ENCODE data around the gene PREX1.
"Not testable (repeated sequence)": the region's sequence is repeated elsewhere in the genome, so short reads cannot be mapped to it uniquely, and the experiment has no call there.

PREX1 gene

DNA sequence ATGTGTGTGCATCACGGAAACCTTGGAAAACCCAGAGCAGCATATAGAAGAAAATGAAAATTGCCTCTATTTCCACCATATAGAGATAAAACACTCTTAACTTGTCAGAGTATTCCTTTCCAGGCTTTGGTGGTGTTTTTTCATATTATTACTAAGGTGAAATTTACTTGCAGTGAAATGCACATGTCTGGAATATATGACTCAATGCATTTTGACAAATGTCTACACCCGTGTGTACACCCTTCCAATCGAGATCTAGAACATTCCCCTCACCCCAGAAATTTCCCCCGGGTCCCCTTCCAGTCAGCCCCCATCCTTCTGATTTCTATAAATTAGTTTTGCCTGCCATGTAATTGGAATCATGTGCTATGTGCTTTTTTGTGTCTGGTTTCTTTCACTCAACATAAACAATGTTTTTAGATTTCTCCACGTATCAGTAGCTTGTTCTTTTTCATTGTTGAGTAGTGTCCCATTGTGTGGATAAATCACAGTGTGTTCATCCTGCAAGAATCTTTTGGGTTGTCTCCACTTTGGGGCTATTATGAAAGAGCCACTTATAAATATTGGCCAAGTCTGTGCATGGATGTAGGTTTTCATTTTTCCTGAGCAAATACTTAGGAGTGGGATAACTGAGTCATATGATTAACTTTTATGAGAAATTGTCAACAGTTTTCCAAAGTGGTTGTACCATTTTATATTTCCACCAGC lies 19.9 kb upstream of the PREX1 start:
- DNase-seq, result no peak

DNA sequence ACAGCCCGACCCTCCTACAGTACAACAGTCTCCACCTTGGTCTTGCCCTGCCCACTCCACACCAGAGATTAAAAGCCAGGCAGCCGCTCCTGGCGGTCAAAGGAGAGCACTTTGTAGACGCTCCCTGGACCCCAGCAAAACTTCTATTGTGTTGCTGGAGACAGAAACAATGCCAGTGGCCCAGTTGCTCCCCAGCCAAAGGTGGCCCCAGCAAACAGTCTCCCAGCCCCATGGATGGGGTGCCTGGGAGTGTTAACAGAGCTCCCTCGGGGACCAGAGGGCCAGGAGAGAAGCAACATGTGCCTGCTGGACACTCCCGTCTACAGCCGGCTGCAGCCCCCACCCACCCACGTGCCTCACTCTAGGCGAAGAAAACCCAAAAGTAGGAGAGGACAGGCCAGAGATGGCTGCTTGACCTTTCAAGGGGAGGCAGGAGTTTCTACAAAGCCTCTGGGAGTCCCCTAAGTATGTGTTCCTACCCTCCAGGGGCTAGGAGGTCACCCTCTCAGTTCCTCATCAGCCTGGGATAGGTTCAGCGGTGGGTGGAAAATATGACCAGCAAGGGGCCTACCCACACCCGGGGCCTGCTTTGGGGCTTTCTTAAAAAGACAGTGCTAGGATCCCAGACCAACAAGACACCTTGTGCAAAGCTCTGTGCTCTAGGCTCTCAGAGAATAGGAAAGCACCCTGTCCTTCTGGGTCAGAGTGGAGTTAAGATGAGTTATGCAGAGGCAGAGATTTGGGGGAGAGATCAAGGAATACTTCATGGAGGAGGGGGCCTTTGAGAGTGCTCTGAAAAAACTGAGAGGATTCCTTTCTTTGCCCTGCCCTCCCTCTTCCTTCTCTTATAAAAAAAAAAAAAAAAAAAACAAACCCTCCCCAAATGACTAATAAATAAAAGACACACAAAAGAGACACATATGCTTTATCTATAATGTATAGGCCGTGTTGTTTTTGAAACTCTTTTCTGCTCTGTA lies 19.0 kb upstream of the PREX1 start:
- DNase-seq, result no peak

DNA sequence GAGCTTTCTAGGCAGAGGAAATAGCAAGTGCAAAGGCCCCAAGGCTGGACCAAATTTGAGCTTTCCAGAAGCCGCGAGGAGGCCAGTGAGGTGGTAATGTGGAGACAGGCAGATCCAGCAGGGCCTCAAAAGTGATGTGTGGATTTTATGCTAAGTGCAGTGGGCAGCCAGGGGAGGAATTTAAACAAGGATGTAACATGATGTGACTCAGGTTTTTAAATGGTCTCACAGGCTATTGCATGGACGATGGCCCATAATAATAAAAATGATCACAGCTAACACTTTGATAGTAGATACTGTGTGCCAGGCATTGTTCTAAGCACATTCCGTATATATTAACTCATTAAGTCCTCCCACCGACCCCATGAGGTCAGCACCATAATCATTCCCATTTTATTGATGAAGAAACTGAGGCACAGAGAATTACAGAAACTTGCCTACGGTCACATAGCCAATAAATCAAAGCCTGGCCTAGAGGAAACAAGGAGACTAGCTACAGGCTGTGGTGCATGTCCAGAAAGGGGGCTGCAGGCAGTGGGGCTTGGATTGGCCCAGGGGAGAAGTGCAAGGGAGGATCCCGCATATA lies 18.0 kb upstream of the PREX1 start:
- no peak for DNase-seq

DNA sequence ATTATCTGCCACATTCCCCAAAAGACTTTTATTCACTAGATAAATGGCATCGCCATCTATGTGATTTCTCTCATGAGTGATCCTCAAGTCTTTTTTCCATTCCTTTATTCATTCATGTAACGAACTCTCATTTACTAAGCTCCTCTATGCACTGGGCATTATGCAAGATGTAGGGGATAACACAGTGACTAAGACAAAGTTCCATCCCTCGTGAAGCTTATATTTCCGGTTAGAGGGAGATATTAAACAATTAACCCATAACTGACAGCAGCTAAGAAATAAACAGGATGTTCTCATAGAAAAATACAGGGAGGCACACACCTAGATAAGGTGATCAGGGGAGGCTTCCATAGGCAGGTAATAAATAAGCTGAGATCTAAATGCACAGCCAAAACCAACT lies 17.2 kb upstream of the PREX1 start:
- DNase-seq, result no peak

DNA sequence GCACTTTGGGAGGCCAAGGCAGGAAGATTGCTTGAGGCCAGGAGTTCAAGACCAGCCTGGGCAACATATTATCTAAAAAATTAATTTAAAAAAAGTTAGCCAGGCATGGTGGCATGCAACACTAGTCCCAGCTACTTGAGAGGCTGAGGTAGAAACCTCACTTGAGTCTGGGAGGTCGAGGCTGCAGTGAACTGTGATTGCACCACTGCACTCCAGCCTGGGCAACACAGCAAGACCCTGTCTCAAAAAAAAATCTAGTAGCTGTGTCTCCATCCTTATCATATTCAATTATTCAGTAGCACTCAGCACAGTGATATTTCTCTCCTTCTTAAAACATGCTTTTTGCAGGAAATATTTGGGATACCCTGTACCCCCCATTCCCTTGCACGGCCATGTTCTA lies 16.1 kb upstream of the PREX1 start:
- DNase-seq, result not testable (repeated sequence)

DNA sequence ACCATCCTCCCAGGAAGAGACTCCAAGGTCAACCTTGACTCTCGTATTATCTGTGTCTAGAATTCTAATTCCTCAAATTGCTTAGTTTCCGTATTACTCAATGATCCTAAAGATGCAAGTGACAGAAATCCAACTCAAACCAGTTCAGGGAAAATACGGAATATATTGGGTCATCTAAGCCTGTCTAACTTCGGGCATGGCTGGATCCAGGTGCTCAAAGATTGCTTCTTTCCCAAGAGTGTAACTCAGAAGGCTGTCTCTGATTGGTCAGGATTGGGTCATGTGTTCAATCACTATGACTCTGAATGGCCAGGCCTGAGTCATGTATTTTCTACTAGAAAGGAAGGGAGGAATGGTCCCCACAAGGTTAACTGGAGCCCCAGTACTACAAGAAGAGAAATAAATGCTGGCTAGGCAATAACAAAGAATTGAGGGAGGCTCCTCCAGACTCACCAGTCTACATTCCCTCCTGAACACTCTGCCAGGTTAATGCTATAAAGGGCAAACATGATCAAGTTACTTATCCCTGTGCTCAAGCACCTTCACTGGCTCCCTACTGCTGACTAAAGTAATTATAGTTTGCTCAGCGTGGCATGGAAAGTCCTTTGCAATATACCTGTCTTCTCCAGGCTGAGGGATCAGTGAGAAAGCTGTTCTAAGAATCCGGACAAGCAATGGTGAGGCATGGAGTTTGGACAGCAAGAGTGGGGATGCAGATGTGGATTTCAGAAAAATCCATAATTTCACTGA lies 15.4 kb upstream of the PREX1 start:
- no peak for DNase-seq

DNA sequence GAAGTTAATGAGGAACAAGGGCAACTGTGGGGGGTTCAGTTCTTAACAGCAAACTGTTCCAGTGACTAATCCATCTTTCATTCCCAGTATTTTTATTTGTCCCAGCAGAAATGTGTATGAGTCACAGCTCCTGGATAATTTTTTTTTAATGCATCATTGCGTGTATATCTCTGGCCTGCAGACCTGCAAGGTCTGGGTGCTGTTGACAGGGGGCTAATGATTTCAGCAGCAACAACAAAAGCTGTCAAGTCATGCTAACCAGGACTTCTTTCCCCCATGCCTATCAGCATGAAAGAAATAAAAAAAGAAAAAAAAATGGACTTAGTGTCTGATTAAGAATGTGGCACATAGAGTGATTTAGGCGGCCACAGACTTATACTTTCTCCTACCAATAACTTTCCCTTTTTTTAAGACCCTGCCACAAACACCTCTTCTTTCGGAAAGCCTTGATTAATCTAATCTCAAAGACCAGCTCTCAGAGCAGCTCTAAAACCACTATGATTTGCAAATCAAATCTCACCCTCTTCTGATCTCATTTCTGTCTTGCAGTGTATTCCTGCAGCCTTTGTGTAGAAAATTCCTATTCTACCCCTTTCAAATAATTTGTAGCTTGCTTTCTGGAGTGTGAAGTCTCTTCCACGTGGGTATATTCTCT lies 14.2 kb upstream of the PREX1 start:
- no peak for DNase-seq

DNA sequence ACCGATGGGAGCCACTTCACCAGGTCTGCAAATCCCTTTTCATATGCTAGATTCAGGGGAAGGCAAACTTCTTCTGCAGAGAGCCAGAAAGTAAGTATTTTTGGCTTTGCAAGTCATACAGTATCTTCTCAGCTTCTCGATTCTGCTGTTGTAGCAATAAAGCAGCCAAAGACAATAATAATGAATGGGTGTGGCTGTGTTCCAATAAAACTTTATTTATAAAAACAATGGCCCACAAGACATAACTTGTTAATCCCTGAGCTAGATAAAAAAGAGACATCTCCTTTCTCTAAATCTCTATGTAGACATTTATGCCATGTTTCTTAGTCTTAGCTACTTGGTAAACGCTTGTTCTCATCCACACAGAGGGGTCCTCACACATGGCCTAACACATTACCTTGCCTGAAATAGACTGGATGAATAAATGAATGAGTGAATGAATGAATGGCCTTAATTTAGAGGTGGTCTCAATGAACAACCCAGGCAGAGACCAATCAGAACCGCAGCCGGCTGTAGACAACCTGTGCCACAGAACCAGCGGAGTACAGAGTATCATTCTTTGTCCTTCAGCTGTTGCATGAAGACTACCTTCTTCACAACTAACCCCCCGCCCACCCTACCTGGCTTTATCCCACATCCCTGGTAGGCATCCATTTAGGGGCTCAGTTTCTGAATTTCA lies 13.5 kb upstream of the PREX1 start:
- DNase-seq, result no peak

DNA sequence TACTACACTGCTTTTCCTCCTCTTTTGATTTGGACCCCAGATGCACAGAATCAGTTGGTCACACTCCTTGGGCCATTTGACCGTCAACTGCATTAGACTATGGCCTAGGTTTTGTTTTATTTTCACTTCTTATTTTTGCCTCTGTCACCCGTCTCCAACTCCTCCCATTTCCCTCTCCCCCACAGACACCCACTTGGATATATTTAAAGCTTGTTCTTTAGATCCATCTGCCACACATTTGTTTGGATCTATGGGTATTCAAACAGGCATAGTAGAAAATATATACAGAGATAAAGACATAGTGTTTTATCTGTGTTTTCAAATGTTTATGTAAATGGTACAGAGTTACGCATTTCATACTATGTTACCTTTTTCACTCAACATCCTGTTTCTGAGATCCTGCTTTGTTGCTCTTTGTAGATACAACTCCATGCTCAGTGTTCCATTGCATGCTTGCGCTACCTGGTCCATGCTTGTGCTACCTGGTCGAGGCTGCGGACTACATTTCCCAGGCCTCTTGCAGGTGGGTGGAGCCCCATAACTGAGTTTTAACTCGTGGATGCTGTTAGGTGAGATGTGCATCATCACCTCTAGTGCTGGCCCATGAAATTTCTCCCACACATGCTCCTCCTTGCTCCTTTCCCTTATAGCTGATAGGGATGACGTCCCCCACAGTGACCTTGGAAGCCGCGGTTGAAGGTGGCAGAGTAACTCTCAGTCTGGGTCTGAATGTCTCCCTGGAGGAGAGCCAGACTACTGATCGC lies 11.5 kb upstream of the PREX1 start:
- DNase-seq, result no peak

DNA sequence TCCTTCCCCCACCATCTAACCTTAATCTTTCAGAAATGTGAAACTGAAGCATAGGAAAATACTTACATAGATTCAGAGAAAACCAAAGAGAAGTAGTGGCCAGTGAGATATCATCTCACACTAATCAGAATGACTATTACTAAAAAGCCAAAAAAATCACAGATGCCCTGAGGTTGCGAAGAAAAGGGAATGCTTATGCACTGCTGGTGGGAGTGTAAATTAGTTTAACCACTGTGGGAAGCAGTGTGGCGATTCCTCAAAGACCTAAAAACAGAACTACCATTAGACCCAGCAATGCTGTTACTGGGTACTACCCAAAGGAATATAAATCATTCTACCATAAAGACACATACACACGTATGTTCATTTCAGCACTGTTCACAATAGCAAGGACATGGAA lies 9.2 kb upstream of the PREX1 start:
- DNase-seq, result no peak

DNA sequence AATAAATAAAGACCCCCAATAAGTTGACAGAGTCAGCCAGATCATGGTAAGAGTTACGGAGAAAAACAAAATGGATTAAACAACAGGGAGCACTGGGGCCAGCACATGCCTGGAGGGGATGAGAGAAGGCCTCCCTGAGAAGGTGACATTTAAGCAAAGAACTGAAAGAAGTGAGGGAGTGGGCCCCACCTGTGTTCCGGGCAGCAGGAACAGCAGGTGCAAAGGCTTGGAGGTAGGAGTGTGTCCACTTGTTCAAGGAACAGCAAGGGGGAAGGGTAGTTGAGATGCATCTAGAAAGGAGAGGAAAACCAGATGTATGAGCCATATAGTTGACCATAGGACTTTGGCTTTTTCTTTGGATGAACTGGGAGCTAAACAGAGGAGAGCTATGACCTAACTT lies 7.6 kb upstream of the PREX1 start:
- no peak for DNase-seq

DNA sequence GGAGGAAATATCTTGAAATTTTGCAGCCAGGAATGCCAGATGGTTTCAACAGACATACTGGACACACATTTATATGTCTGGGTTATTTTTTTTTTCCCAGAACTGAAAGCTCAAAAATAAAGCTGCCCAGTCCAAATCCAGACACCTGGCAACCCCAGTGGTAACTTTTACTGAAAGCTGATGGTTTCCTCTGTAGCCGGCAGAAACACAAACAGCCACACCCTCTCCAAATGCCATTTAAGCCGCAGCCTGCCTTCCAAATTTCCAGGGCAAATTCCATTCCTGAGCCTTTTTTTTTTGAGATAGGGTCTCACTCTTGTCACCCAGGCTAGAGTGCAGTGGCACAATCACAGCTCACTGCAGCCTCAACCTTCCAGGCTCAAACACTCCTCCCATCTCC lies 6.5 kb upstream of the PREX1 start:
- DNase-seq, result no peak

DNA sequence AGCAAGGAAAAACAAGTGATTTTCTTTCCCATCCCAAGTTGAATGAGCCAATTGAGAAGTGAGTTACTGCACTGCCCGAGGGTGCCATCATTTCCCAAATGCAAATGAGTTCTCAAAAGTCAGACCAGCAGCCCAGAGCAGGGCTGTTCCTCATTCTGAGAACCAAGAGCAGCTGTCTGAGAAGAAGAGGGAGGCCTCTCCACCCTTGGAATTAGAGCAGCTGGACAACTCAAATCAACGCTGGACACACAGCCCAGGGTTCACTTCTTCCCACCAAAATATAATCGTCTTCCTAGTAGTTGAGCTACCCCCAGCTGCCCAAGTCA lies 4.6 kb upstream of the PREX1 start:
- DNase-seq, result no peak

DNA sequence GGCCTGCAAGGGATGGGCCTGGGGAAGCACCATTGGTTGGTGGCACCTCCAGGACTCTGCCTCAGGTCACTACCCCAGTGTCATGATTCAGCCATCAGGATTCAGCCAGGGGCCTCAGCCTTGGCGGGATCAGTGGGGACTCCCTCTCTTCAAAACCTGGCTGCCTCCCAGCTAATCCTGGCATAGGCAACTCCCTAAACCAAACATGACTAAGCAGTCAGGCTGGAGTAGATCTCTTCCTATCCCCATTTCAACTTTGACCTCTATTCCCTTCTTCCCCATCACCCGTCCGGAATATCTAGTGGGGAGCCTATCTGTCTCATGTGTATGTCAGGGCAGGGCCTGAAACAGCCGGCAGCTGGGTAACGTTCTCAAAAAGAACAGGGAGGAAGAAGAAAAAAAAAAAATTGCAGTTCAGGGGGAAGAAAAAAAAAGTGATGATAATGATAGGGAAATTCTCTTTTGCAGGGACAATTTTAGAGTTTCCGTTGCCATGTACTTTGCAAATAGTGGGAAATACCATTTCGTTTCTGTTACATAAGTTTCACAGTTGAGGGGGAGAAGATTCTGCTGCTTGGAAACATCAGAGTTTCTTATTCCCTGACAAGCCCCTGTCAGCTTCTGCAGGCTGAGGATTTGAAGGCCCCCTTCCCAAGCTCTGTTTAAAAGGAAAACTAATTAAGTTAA lies 4.1 kb upstream of the PREX1 start:
- no peak for DNase-seq

DNA sequence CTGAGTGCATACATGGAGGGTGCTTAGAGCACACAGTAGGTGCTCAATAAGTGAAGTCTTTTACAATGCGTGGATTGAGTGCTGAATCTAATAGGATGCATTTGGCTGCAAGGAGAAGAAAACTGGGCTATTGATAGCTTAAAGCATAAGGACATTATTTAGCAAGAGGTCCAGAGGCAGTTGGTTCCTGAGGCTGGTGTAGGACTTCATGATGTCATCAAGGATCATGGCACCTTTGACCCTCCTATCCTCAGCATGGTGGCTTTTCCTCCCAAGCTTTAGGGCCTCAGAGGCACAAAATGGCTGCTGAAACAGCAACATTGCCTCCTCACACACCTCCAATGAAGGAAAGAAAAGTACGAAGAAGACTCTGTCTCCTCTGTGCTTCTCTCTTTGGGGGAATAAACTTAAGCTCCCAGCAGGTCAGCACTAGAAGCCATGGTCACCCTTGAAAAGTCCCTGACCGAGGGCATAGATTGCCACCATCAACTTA lies 3.1 kb upstream of the PREX1 start:
- DNase-seq, result no peak

DNA sequence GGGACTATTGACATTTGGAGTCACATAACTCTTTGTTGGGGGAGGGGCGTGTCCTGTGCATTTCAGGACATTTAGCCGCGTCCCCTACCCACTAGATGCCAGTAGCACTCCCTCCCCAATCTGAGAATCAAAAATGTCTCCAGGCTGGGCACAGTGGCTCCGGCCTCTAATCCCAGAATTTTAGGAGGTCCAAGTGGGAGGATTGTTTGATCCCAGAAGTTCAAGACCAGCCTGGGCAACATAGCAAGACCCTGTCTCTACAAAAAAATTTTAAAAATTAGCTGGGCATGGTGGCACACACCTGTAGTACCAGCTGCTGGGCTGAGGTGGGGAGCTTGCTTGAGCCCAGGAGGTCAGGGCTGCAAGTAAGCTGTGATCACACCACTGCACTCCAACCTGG lies 2.1 kb upstream of the PREX1 start:
- DNase-seq, result no peak

DNA sequence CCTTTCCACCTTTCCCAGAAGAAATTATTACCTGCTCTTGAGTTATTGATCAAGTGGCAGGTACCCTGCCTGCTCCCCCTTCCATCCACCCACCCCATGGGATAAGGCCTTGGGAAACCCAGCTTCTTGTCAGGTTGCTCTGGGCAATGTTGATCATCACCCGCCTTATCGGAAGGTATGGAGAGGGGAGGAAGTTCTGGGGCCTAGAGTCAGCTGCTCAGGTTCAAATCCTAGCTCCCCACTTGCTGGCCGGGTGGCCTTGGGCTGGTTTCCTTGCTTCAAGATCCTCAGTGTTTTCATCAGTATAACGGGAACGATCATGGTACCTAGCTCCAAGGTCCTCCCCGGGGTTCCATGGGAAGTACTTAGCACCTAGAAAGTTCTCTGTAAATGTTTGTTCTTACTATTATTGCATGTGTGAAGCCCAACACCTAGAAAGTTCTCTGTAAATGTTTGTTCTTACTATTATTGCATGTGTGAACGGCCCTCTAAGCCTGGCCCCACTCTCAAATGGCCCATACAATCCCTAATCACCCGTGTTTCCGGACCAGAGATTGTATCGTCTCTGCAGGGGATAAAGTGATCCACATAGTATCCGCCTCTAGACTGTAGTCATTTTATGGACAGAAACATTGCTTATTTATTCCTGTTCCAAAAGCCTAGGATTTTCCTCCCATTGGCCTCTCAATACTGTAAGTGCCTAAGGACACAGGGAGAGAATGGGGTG lies 1.1 kb upstream of the PREX1 start:
- no peak for DNase-seq

DNA sequence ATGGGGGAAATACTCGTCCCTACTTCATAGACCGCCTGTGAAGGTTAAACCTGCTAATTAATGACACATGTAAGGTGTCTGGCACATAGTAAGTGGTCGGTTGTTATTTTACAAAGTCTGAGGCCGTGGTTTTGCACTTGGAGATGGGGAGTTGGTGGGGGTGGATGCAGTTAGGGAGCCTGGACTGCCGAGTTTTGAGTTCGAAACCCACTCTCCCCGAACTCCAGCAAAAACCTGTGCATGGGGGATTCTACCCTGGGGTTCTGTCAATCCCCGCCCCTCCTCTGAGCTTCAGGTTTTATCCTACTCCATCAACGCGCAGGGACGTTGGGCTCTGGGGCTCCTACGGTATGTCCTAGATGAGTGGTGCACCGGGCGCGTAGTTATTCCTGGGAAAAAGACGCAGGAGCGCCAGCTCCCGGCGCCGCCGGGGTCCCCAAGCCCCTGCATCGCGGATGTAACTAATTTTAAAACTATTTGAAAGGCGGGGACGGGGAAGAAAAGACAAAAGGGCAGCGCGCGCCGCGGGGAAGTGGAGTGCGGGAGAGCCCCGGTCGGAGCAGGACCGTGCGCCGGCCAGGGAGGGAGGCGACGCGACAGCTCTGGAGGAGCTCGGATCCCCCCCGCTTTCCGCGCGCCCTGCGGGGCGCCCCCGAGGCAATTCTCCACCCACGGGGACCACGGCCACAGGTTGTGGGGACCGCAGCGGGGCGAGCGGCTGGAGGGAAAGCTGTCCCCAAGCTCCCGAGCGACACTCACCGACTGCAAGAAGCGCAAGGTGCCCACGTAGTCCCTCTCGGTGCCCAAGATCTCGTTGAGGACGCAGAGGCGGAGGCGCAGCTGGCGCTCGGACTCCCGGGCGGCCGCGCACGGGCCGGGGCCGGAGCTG lies 672 bp downstream of the PREX1 start:
- DNase-seq, result no peak

DNA sequence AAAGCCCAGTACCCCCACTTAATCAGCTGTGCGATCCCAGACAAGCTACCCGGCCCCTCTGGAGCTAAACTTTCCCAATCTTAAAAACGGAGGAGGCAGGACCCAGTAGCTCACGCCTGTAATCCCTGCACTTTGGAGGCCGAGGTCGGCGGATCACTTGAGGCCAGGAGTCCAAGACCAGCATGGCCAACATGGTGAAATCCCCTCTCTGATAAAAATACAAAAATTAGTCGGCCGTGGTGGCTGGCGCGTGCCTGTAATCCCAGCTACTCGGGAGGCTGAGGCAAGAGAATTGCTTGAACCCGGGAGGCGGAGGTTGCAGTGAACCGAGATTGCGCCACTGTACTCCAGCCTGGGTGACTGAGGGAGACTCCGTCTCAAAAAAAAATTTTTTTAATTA lies 1.3 kb downstream of the PREX1 start:
- not testable (repeated sequence) for DNase-seq
